Body of pancreas (tissue), 4 donors: ENCODE data around the gene HOXD8. TPM values are rescaled to one million over a fixed set of nuclear protein-coding genes. Genes with fewer than 3 reads are reported as not detected.

ENCODE experiments used
- ATAC-seq: fragments of 150-250 bp; one replicate; pipeline ENCODE4 v1.9.1; 2016
- DNase-seq, 4 donors: peaks; one replicate each; pipeline ENCODE4 v3.0.0-alpha.2; 2019
- H3K27ac ChIP-seq, 4 donors: fragments of 200-600 bp; sonication (generic); 1 replicate in 3 of 4; 2 replicates in 1 of 4; pipeline versions ENCODE4 v1.5.1 to v1.6.1; 2016 to 2019; ENCODE audit warnings: mild to moderate bottlenecking in 1 of 4, mixed read lengths in 1 of 4, moderate library complexity in 1 of 4
- H3K27me3 ChIP-seq, 2 donors: fragments of 200-600 bp; sonication (generic); one replicate each; pipeline ENCODE4 v1.6.0; 2016; ENCODE audit warnings: mild to moderate bottlenecking in 1 of 2
- H3K36me3 ChIP-seq, 2 donors: fragments of 200-600 bp; sonication (generic); replicated peaks in 1 of 2; 2 replicates each; pipeline ENCODE4 v1.5.1; 2016; ENCODE audit warnings: low read depth in 2 of 2; ENCODE audit not compliant: insufficient read depth in 1 of 2
- H3K4me1 ChIP-seq: fragments of 200-600 bp; sonication (generic); one replicate; pipeline ENCODE4 v1.6.0; 2016
- H3K4me3 ChIP-seq, 2 donors: fragments of 200-600 bp; sonication (generic); 1 replicate in 1 of 2; 2 replicates in 1 of 2; pipeline ENCODE4 v1.5.1; 2016 to 2019
- H3K9me3 ChIP-seq, 3 donors: fragments of 200-600 bp; sonication (generic); 1 replicate in 2 of 3; 2 replicates in 1 of 3; pipeline ENCODE4 v1.5.1; 2016
- CTCF ChIP-seq, 7 experiments: fragments of 450-650 bp in 4 of 7; fragments of 200-600 bp in 3 of 7; sonication (generic) in 3 of 7; IDR thresholded peaks; one replicate each; pipeline ENCODE4 v1.5.1; 2016 to 2019; ENCODE audit warnings: antibody characterized with exemption in 7 of 7
- POLR2A ChIP-seq, 3 donors: fragments of 450-650 bp; IDR thresholded peaks; one replicate each; pipeline ENCODE4 v1.6.1; 2016; ENCODE audit warnings: antibody characterized with exemption in 3 of 3, mild to moderate bottlenecking in 2 of 3
- WGBS, 2 donors: methylation state at CpG; one replicate each; pipeline ENCODE4 v1.1.5; 2017; 5-methylcytosine and 5-hydroxymethylcytosine counted together
- intact Hi-C: fragments of 100-400 bp; cut with DNase I; formaldehyde crosslinking; loops from one replicate; pipeline ENCODE4 v1.15.1; 2023
- total RNA-seq, 2 donors: library from RNA; depleted of rRNA; stranded (reverse); fragments of >200 nt; gene quantifications; one replicate each; pipeline ENCODE4 v1.1.0, GENCODE V29; 2016

HOXD8 gene
- total RNA-seq, 2 donors from 2014 or later = 2.6 to 3.1 TPM

GRCh38 chr2:176133389-176133788 is 3.9 kb downstream of the HOXD8 start:
- H3K9me3 ChIP-seq = no peaks in the 10 kb centered on the region
- H3K27me3 ChIP-seq = peaks cover 0 to 80% of the 10 kb centered on the region in 2 donors
- ATAC-seq (no peak), DNase-seq (no peak)
- intact Hi-C loops = no loop called here
- peaks cover 25% of the 10 kb centered on the region for H3K4me1 ChIP-seq
- no peaks in the 10 kb centered on the region for H3K36me3 ChIP-seq
- TF ChIP-seq CTCF (IDR thresholded peaks at IDR 0.05) (no peak), POLR2A (IDR thresholded peaks at IDR 0.05) (no peak)
- no peak overlapping the region for H3K27ac ChIP-seq
- H3K4me3 ChIP-seq = no peak overlapping the region

- no peak for TF ChIP-seq POLR2A (IDR thresholded peaks at IDR 0.05)
- no peak for TF ChIP-seq CTCF (IDR thresholded peaks at IDR 0.05)
- Histone ChIP-seq H3K4me3 (no peak overlapping the region), H3K9me3 (no peaks in the 10 kb centered on the region), H3K4me1 (peaks cover 25% of the 10 kb centered on the region), H3K27me3 (peaks cover 0 to 81% of the 10 kb centered on the region in 2 donors), H3K27ac (no peak overlapping the region), H3K36me3 (no peaks in the 10 kb centered on the region)
- no peak for ATAC-seq
- DNase-seq = no peak
- intact Hi-C loops = no loop called here
- WGBS, 2 donors = 21 to 32% methylated on average over 4 of the region's 4 CpGs
Measured at GRCh38 chr2:176134035-176134434, 4.5 kb downstream of the HOXD8 start.

- Histone ChIP-seq H3K36me3 (no peaks in the 10 kb centered on the region), H3K4me3 (no peak overlapping the region), H3K27ac (no peak overlapping the region), H3K9me3 (no peaks in the 10 kb centered on the region), H3K27me3 (peaks cover 0 to 80% of the 10 kb centered on the region in 2 donors), H3K4me1 (peaks cover 22% of the 10 kb centered on the region)
- DNase-seq (no peak), ATAC-seq (no peak)
- TF ChIP-seq CTCF (IDR thresholded peaks at IDR 0.05) (peak in 1 of 7 experiments; percentile 5), POLR2A (IDR thresholded peaks at IDR 0.05) (no peak)
- intact Hi-C loops = no loop called here
Measured at GRCh38 chr2:176135035-176135440, 5.5 kb downstream of the HOXD8 start.

- H3K27ac ChIP-seq = peak overlapping the region in 3 of 4 donors; percentile 24 to 38 (median 24)
- peaks cover 26% of the 10 kb centered on the region for H3K4me1 ChIP-seq
- peaks cover 0 to 65% of the 10 kb centered on the region in 2 donors for H3K27me3 ChIP-seq
- H3K9me3 ChIP-seq = no peaks in the 10 kb centered on the region
- TF ChIP-seq POLR2A (IDR thresholded peaks at IDR 0.05) (no peak), CTCF (IDR thresholded peaks at IDR 0.05) (no peak)
- 2 to 7% methylated on average over 14 to 69 of the region's 71 CpGs for WGBS, 2 donors
- DNase-seq (no peak), ATAC-seq (no peak)
- no peak overlapping the region for H3K4me3 ChIP-seq
- intact Hi-C loops = no loop called here
- H3K36me3 ChIP-seq = no peaks in the 10 kb centered on the region
Measured at GRCh38 chr2:176136374-176137251, 7.1 kb downstream of the HOXD8 start.

- Histone ChIP-seq H3K27ac (no peak overlapping the region), H3K27me3 (peaks cover 0 to 61% of the 10 kb centered on the region in 2 donors), H3K4me3 (no peak overlapping the region), H3K9me3 (no peaks in the 10 kb centered on the region), H3K4me1 (peaks cover 26% of the 10 kb centered on the region), H3K36me3 (no peaks in the 10 kb centered on the region)
- 12% methylated on average over 2 of the region's 2 CpGs for WGBS, 2 donors
- DNase-seq (no peak), ATAC-seq (no peak)
- TF ChIP-seq POLR2A (IDR thresholded peaks at IDR 0.05) = no peak
- TF ChIP-seq CTCF (IDR thresholded peaks at IDR 0.05) = no peak
- intact Hi-C loops = no loop called here
Measured at GRCh38 chr2:176137252-176137580, 7.7 kb downstream of the HOXD8 start.
